MCF 10A (cell line): ENCODE results near the gene ME3. TPM values are rescaled to one million over a fixed set of nuclear protein-coding genes. Genes with fewer than 3 reads are reported as not detected.

Source experiments
- BruUV-seq: library from RNA; stranded (reverse); fragments of 400-500 nt; replicated peaks from 2 replicates; lab custom pipeline; 2021; lab: Mats Ljungman, UMichigan
- CTCF ChIA-PET: fragments of 300-600 bp; sonication (Branson Sonifier 250); formaldehyde crosslinking; extraction: SDS; loops from one replicate; lab custom pipeline; 2021; ENCODE audit warnings: antibody characterized with exemption, inconsistent platforms; lab: Yijun Ruan, JAX
- POLR2A ChIA-PET: fragments of 300-600, 350-650 bp; sonication (Branson Sonifier 250); formaldehyde crosslinking; extraction: SDS; loops from one replicate; lab custom pipeline; 2020; ENCODE audit warnings: antibody characterized with exemption, inconsistent platforms; lab: Yijun Ruan, JAX
- DNase-seq: peaks from one replicate; pipeline ENCODE4 v3.0.0-alpha.2; 2018; ENCODE audit not compliant: unreplicated experiment
- H3K27ac Mint-ChIP-seq: one replicate; pipeline ENCODE4 v1.8.0; 2022; ENCODE audit warnings: mild to moderate bottlenecking, low read depth, mixed read lengths; ENCODE audit not compliant: unreplicated experiment
- H3K27me3 Mint-ChIP-seq: one replicate; pipeline ENCODE4 v1.8.0; 2022; ENCODE audit warnings: mixed read lengths; ENCODE audit not compliant: insufficient read depth, unreplicated experiment
- H3K36me3 Mint-ChIP-seq: one replicate; pipeline ENCODE4 v1.8.0; 2022; ENCODE audit warnings: mild to moderate bottlenecking, moderate library complexity, mixed read lengths; ENCODE audit not compliant: insufficient read depth, unreplicated experiment
- H3K4me1 Mint-ChIP-seq: one replicate; pipeline ENCODE4 v1.8.0; 2022; ENCODE audit warnings: mixed read lengths; ENCODE audit not compliant: insufficient read depth, unreplicated experiment
- H3K4me3 Mint-ChIP-seq: one replicate; pipeline ENCODE4 v1.8.0; 2022; ENCODE audit warnings: mild to moderate bottlenecking, moderate library complexity, mixed read lengths; ENCODE audit not compliant: unreplicated experiment
- H3K9me3 Mint-ChIP-seq: one replicate; pipeline ENCODE4 v1.8.0; 2022; ENCODE audit warnings: mixed read lengths; ENCODE audit not compliant: unreplicated experiment
- CTCF ChIP-seq: fragments of 200-600 bp; IDR thresholded peaks from one replicate; pipeline ENCODE4 v1.8.0; 2022; ENCODE audit warnings: antibody characterized with exemption, mild to moderate bottlenecking; ENCODE audit not compliant: unreplicated experiment
- intact Hi-C: fragments of 100-400 bp; cut with micrococcal nuclease; formaldehyde crosslinking; loops from 2 replicates; pipeline ENCODE4 v1.14.1; 2022
- total RNA-seq: library from RNA; stranded (reverse); gene quantifications from 2 replicates; pipeline ENCODE4 v1.2.3, GENCODE V29; 2022

Gene ME3
- total RNA-seq, 1 experiment from 2014 or later: not detected

GRCh38 chr11:86558207-86558606 lies 114.2 kb downstream of the ME3 start:
- POLR2A ChIA-PET: no interaction called here
- no TSS peak for BruUV-seq
- intact Hi-C loops: no loop called here
- Mint-ChIP-seq H3K27me3 (no peaks in the 10 kb centered on the region), H3K4me3 (no peak overlapping the region), H3K4me1 (peaks cover 30% of the 10 kb centered on the region), H3K9me3 (no peaks in the 10 kb centered on the region), H3K36me3 (no peaks in the 10 kb centered on the region), H3K27ac (peak overlapping the region; percentile 75)
- DNase-seq: peak; percentile 55
- TF ChIP-seq CTCF: no peak
- CTCF ChIA-PET: interaction anchor here (0.6 to 1.4 kb wide), 4 partner anchors 14 to 100 kb away, joined by 3 read pairs; no protein-coding TSS in a partner anchor

GRCh38 chr11:86555866-86556265 lies 116.5 kb downstream of the ME3 start:
- CTCF ChIA-PET: interaction anchor here (0.5 kb wide), 1 partner anchor 1524 kb away, joined by 3 read pairs; no protein-coding TSS in a partner anchor
- BruUV-seq: no TSS peak
- intact Hi-C loops: no loop called here
- Mint-ChIP-seq H3K9me3 (no peaks in the 10 kb centered on the region), H3K36me3 (no peaks in the 10 kb centered on the region), H3K4me1 (peaks cover 49% of the 10 kb centered on the region), H3K27ac (no peak overlapping the region), H3K27me3 (no peaks in the 10 kb centered on the region), H3K4me3 (no peak overlapping the region)
- no peak for TF ChIP-seq CTCF
- POLR2A ChIA-PET: interaction anchor here (0.6 kb wide), 1 partner anchor 163 kb away, joined by 3 read pairs; no protein-coding TSS in a partner anchor
- no peak for DNase-seq

GRCh38 chr11:86555401-86555800 lies 117.0 kb downstream of the ME3 start:
- Mint-ChIP-seq H3K9me3 (no peaks in the 10 kb centered on the region), H3K4me1 (peaks cover 52% of the 10 kb centered on the region), H3K27me3 (no peaks in the 10 kb centered on the region), H3K36me3 (no peaks in the 10 kb centered on the region), H3K27ac (no peak overlapping the region), H3K4me3 (no peak overlapping the region)
- intact Hi-C loops: no loop called here
- CTCF ChIA-PET: interaction anchor here (0.5 kb wide), 1 partner anchor 1524 kb away, joined by 3 read pairs; no protein-coding TSS in a partner anchor
- no peak for DNase-seq
- POLR2A ChIA-PET: no interaction called here
- BruUV-seq: no TSS peak
- no peak for TF ChIP-seq CTCF

- peak; percentile 32 for DNase-seq
- H3K27ac Mint-ChIP-seq: no peak overlapping the region
- BruUV-seq: no TSS peak
- POLR2A ChIA-PET: no interaction called here
- H3K4me1 Mint-ChIP-seq: peaks cover 38% of the 10 kb centered on the region
- no peaks in the 10 kb centered on the region for H3K9me3 Mint-ChIP-seq
- no peaks in the 10 kb centered on the region for H3K36me3 Mint-ChIP-seq
- TF ChIP-seq CTCF: no peak
- no peak overlapping the region for H3K4me3 Mint-ChIP-seq
- H3K27me3 Mint-ChIP-seq: no peaks in the 10 kb centered on the region
- CTCF ChIA-PET: interaction anchor here (0.8 kb wide), 1 partner anchor 54 kb away, joined by 3 read pairs; no protein-coding TSS in a partner anchor
- intact Hi-C loops: no loop called here
These were observed 119.2 kb downstream of the ME3 start for GRCh38 chr11:86553265-86553664.
